ENCODE results near the gene SHQ1.
A peak's percentile ranks its signal among the peaks of the same experiment; 100 is the strongest.
"Not testable (repeated sequence)": the region's sequence is repeated elsewhere in the genome, so short reads cannot be mapped to it uniquely, and the experiment has no call there.

The SHQ1 gene

GRCh38 chr3:72794079-72794478 lies 54.2 kb downstream of the SHQ1 start:
- no peaks in the 10 kb centered on the region for H3K27me3 Mint-ChIP-seq
- no peak overlapping the region for H3K4me3 Mint-ChIP-seq
- no peaks in the 10 kb centered on the region for H3K9me3 Mint-ChIP-seq
- no peaks in the 10 kb centered on the region for H3K4me1 Mint-ChIP-seq
- H3K36me3 Mint-ChIP-seq = peaks cover 66% of the 10 kb centered on the region
- H3K27ac Mint-ChIP-seq = no peak overlapping the region
- no peak for ATAC-seq

DNA sequence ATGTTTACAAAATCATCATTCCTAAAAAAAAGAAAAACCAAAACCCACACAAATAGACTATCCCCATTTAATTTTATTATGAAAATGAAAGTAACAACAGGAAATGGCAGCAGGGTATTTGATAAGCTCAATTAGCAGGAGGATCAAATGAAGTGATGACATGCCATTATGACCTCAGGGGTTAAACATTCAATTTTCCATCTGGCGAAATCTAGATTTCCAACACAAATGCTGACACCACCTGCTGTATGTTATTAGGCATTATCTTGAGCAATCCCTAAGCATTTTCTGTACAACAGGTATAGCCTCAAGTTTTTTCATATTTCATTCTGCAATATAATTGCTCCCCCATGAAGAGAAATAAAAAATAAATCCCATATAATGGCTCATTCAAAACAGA lies 57.1 kb downstream of the SHQ1 start:
- ATAC-seq = no peak
- H3K27ac Mint-ChIP-seq = no peak overlapping the region
- H3K9me3 Mint-ChIP-seq = no peaks in the 10 kb centered on the region
- no peak overlapping the region for H3K4me3 Mint-ChIP-seq
- H3K27me3 Mint-ChIP-seq = no peaks in the 10 kb centered on the region
- peaks cover 57% of the 10 kb centered on the region for H3K36me3 Mint-ChIP-seq
- H3K4me1 Mint-ChIP-seq = no peaks in the 10 kb centered on the region

DNA sequence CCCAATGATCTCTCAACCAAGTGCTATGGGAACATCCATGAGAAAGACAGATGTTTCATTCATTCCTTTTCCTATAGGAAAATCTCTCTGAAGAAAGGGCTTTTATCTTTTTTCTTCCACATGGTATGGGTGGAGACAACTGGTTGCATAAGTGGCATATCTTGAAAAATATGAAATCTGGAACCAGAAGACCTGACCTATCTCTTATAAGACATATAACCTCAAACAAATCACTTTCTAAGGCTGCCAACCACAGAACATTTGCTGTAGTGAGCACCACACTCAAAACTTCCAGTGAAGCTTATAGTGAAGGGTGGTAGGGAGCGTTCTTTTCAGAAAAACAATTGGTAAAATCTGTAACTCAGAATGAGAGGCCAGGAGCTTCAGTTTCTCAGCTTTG lies 58.5 kb downstream of the SHQ1 start:
- H3K27ac Mint-ChIP-seq = no peak overlapping the region
- no peaks in the 10 kb centered on the region for H3K9me3 Mint-ChIP-seq
- no peaks in the 10 kb centered on the region for H3K27me3 Mint-ChIP-seq
- no peak overlapping the region for H3K4me3 Mint-ChIP-seq
- no peak for ATAC-seq
- H3K36me3 Mint-ChIP-seq = peaks cover 44% of the 10 kb centered on the region
- H3K4me1 Mint-ChIP-seq = no peaks in the 10 kb centered on the region

DNA sequence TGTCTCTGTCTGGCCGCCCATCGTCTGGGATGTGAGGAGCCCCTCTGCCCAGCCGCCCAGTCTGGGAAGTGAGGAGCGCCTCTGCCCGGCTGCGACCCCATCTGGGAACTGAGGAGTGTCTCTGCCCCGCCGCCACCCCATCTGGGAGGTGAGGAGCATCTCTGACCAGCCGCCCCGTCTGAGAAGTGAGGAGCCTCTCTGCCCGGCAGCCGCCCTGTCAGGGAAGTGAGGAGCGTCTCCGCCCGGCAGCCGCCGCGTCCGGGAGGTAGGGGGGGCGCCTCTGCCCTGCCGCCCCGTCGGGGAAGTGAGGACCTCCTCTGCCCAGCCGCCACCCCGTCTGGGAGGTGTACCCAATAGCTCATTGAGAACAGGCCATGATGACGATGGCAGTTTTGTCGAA lies 60.0 kb downstream of the SHQ1 start:
- not testable (repeated sequence) for H3K27me3 Mint-ChIP-seq, H3K27ac Mint-ChIP-seq, H3K4me3 Mint-ChIP-seq, H3K4me1 Mint-ChIP-seq, H3K9me3 Mint-ChIP-seq, ATAC-seq
- H3K36me3 Mint-ChIP-seq = peaks cover 38% of the 10 kb centered on the region

DNA sequence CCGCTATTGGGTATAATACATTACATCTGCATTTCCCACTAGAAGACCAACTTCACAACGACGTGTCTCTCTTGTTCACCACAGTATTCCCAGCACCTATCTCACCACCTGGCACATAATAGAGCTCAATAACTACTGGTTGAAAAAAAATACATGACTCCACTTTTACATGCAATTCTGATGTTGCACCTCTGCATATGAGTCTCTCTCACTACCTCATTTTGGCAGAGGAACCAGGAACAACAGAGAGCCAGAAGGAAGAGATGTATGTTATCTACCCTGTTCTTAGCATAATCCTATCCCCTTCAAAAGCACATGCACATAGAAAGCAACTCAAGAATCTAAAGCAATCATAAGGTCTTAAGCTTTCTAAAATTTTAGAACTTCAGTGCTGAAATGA lies 61.6 kb downstream of the SHQ1 start:
- Mint-ChIP-seq H3K27me3 (no peaks in the 10 kb centered on the region), H3K36me3 (peaks cover 24% of the 10 kb centered on the region), H3K4me3 (no peak overlapping the region)

GRCh38 chr3:72784226-72784625 lies 64.0 kb downstream of the SHQ1 start:
- no peak for ATAC-seq
- Mint-ChIP-seq H3K27me3 (no peaks in the 10 kb centered on the region), H3K27ac (no peak overlapping the region), H3K4me3 (no peak overlapping the region), H3K9me3 (no peaks in the 10 kb centered on the region), H3K36me3 (peaks cover 10% of the 10 kb centered on the region), H3K4me1 (no peaks in the 10 kb centered on the region)

More for the DNA sequence above, 61.6 kb downstream of the SHQ1 start:
- H3K4me1 Mint-ChIP-seq = no peaks in the 10 kb centered on the region
- H3K9me3 Mint-ChIP-seq = no peaks in the 10 kb centered on the region
- no peak for ATAC-seq
- no peak overlapping the region for H3K27ac Mint-ChIP-seq

GRCh38 chr3:72782521-72782920 lies 65.7 kb downstream of the SHQ1 start:
- no peaks in the 10 kb centered on the region for H3K27me3 Mint-ChIP-seq
- H3K4me1 Mint-ChIP-seq = no peaks in the 10 kb centered on the region
- peaks cover 16% of the 10 kb centered on the region for H3K36me3 Mint-ChIP-seq
- no peaks in the 10 kb centered on the region for H3K9me3 Mint-ChIP-seq
- ATAC-seq = no peak
- H3K4me3 Mint-ChIP-seq = no peak overlapping the region
- H3K27ac Mint-ChIP-seq = no peak overlapping the region

GRCh38 chr3:72769758-72770540 lies 78.3 kb downstream of the SHQ1 start:
- no peak overlapping the region for H3K4me3 Mint-ChIP-seq
- H3K4me1 Mint-ChIP-seq = no peaks in the 10 kb centered on the region
- H3K27me3 Mint-ChIP-seq = no peaks in the 10 kb centered on the region
- H3K9me3 Mint-ChIP-seq = no peaks in the 10 kb centered on the region
- H3K36me3 Mint-ChIP-seq = peaks cover 32% of the 10 kb centered on the region
- H3K27ac Mint-ChIP-seq = no peak overlapping the region
- ATAC-seq = no peak

- Mint-ChIP-seq H3K4me3 (no peak overlapping the region), H3K9me3 (no peaks in the 10 kb centered on the region), H3K36me3 (peaks cover 37% of the 10 kb centered on the region), H3K27ac (no peak overlapping the region), H3K4me1 (no peaks in the 10 kb centered on the region), H3K27me3 (peaks cover under 1% of the 10 kb centered on the region)
- ATAC-seq = no peak
Observed at GRCh38 chr3:72768936-72769335, 79.3 kb downstream of the SHQ1 start.

- H3K36me3 Mint-ChIP-seq = peaks cover 42% of the 10 kb centered on the region
- no peak for ATAC-seq
- H3K27ac Mint-ChIP-seq = no peak overlapping the region
- H3K27me3 Mint-ChIP-seq = peaks cover 5% of the 10 kb centered on the region
- H3K4me3 Mint-ChIP-seq = no peak overlapping the region
- H3K9me3 Mint-ChIP-seq = no peaks in the 10 kb centered on the region
- H3K4me1 Mint-ChIP-seq = no peaks in the 10 kb centered on the region
Observed at GRCh38 chr3:72768481-72768880, 79.8 kb downstream of the SHQ1 start.

- no peak overlapping the region for H3K4me3 Mint-ChIP-seq
- H3K9me3 Mint-ChIP-seq = no peaks in the 10 kb centered on the region
- H3K27me3 Mint-ChIP-seq = peaks cover 10% of the 10 kb centered on the region
- H3K36me3 Mint-ChIP-seq = peaks cover 46% of the 10 kb centered on the region
- H3K4me1 Mint-ChIP-seq = no peaks in the 10 kb centered on the region
- no peak overlapping the region for H3K27ac Mint-ChIP-seq
- ATAC-seq = no peak
Observed at GRCh38 chr3:72768006-72768441, 80.2 kb downstream of the SHQ1 start.

GRCh38 chr3:72766866-72767265 lies 81.4 kb downstream of the SHQ1 start:
- Mint-ChIP-seq H3K27me3 (peaks cover 16% of the 10 kb centered on the region), H3K36me3 (peaks cover 58% of the 10 kb centered on the region), H3K9me3 (no peaks in the 10 kb centered on the region), H3K4me3 (no peak overlapping the region), H3K27ac (no peak overlapping the region), H3K4me1 (no peaks in the 10 kb centered on the region)
- no peak for ATAC-seq

GRCh38 chr3:72763751-72764440 lies 84.3 kb downstream of the SHQ1 start:
- H3K27me3 Mint-ChIP-seq = peaks cover 16% of the 10 kb centered on the region
- peaks cover 56% of the 10 kb centered on the region for H3K36me3 Mint-ChIP-seq
- ATAC-seq = no peak
- H3K4me3 Mint-ChIP-seq = no peak overlapping the region
- no peaks in the 10 kb centered on the region for H3K4me1 Mint-ChIP-seq
- no peaks in the 10 kb centered on the region for H3K9me3 Mint-ChIP-seq
- no peak overlapping the region for H3K27ac Mint-ChIP-seq

GRCh38 chr3:72761410-72761809 lies 86.8 kb downstream of the SHQ1 start:
- H3K4me1 Mint-ChIP-seq = peaks cover 17% of the 10 kb centered on the region
- no peak overlapping the region for H3K4me3 Mint-ChIP-seq
- no peak for ATAC-seq
- no peak overlapping the region for H3K27ac Mint-ChIP-seq
- H3K27me3 Mint-ChIP-seq = peaks cover 16% of the 10 kb centered on the region
- no peaks in the 10 kb centered on the region for H3K9me3 Mint-ChIP-seq
- peaks cover 46% of the 10 kb centered on the region for H3K36me3 Mint-ChIP-seq

DNA sequence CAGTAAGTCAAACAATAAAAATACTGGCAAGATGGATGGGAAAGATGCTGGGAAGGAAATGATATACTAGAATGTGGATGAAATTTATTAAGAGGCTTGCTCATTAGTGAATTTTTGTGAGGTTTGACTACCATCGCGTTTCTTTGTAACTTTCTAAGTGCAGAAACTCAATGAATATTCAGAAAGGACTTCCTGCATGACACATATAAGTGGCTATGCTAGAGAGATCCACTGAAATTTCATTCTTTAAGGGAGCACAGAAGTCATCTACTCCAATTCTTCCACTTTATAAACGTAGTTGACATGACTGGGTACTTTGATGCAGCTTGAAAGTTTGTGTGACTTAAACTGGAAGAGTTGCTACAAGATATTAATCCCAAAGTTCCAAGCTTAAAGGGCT lies 88.0 kb downstream of the SHQ1 start:
- no peaks in the 10 kb centered on the region for H3K9me3 Mint-ChIP-seq
- peaks cover 39% of the 10 kb centered on the region for H3K36me3 Mint-ChIP-seq
- H3K4me1 Mint-ChIP-seq = peaks cover 21% of the 10 kb centered on the region
- ATAC-seq = no peak
- peaks cover 17% of the 10 kb centered on the region for H3K27me3 Mint-ChIP-seq
- H3K4me3 Mint-ChIP-seq = no peak overlapping the region
- no peak overlapping the region for H3K27ac Mint-ChIP-seq

DNA sequence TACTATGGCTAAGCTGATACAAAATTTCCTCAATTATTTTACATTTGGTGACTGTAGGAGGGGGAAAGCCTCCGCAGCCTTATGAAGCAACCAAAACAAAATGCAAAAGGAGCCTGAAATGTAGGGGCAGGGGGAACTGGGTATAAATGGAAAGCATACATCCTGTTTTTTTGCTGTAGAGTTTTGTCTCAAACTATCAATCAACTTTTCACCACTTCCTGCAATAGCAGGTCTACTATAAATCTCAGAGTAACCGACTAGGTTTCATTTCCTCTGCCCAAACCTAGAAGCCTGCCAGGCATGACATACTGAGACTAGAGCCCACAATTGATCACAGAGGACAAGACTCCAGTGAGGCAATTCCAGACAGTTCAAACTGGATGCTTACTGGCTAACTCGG lies 91.3 kb downstream of the SHQ1 start:
- no peak overlapping the region for H3K27ac Mint-ChIP-seq
- no peaks in the 10 kb centered on the region for H3K9me3 Mint-ChIP-seq
- H3K27me3 Mint-ChIP-seq = peaks cover 14% of the 10 kb centered on the region
- peaks cover 37% of the 10 kb centered on the region for H3K36me3 Mint-ChIP-seq
- H3K4me1 Mint-ChIP-seq = peaks cover 21% of the 10 kb centered on the region
- peak; percentile 100 for ATAC-seq
- no peak overlapping the region for H3K4me3 Mint-ChIP-seq

Data from stimulated activated memory B cell treated with anti-CD40 and anti-IgM and Interleukin-4, amounts not matched to agents 10 μg/mL and 1 μg/mL and 100 μg/mL, for 72 hours (primary cell).